DMS 273 (cell line): ENCODE results near the gene VEGFB.
A peak's percentile ranks its signal among the peaks of the same experiment; 100 is the strongest.

Experiments used
- DNase-seq: peaks from one replicate; lab custom pipeline; 2025; ENCODE audit not compliant: unreplicated experiment; lab: John Stamatoyannopoulos, UW

Gene VEGFB

GRCh38 chr11:64210301-64211020 is 23.9 kb upstream of the VEGFB start:
- DNase-seq, result peak; percentile 86

- no peak for DNase-seq
Measured at GRCh38 chr11:64211181-64211872, 23.1 kb upstream of the VEGFB start.

- DNase-seq, result no peak
Measured at GRCh38 chr11:64216879-64217278, 17.5 kb upstream of the VEGFB start.

DNA sequence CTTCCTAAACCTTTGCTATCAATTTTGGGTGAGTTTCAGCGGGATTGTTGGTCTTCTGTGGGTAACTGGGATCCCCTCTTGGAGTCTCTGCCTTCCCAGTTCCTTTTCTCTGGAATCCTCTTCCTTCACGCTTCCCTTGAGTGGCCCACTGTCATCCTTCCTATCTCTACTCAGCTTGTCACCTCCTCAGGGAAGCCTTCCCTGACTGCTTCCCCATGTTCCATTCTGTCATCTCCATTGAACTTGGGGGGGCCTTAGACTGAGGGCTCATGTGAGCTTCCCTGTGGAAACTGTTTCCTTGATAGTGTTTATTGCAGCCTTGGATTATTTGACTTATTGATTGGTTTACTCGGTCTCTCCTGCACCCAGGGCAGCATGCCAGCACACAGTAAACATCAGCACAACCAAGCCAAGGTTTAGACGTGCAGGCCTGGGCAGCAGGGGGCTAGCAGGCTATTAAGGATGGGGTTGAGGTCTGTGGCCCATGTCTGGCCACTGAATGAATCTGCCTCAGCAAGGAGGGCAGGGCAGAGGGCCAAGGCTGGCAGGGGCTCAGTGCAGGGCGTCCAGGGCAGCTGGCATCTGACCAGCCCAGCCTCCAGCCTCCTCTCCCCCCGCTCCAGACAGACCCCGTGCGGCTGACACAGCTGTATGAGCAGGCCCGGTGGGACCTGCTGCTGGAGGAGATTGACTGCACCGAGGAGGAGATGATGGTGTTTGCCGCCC is 15.6 kb upstream of the VEGFB start:
- no peak for DNase-seq

DNA sequence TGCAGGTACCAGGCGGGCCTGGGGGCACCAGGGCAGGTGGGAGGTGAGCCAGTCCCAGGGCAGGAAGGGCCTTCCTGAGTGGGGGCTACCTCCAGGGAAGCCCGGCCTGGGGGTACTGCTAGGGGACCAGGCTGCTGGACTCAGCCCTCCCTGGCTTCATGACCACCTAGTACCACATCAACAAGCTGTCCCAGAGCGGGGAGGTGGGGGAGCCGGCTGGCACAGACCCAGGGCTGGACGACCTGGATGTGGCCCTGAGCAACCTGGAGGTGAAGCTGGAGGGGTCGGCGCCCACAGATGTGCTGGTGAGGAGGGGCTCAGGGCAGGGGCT is 15.1 kb upstream of the VEGFB start:
- no peak for DNase-seq

- DNase-seq, result no peak
Measured at GRCh38 chr11:64219755-64220154, 14.6 kb upstream of the VEGFB start.

DNA sequence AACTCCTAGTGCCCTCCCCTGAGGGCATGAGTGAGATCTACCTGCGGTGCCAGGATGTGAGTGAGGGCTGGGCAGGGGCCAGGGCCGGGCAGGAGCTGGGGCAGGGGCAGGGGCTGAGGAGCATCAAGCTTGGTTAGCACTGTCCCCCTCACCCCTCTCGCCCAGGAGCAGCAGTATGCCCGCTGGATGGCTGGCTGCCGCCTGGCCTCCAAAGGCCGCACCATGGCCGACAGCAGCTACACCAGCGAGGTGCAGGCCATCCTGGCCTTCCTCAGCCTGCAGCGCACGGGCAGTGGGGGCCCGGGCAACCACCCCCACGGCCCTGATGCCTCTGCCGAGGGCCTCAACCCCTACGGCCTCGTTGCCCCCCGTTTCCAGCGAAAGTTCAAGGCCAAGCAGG is 14.1 kb upstream of the VEGFB start:
- DNase-seq, result no peak

- no peak for DNase-seq
Measured at GRCh38 chr11:64220798-64221197, 13.6 kb upstream of the VEGFB start.

DNA sequence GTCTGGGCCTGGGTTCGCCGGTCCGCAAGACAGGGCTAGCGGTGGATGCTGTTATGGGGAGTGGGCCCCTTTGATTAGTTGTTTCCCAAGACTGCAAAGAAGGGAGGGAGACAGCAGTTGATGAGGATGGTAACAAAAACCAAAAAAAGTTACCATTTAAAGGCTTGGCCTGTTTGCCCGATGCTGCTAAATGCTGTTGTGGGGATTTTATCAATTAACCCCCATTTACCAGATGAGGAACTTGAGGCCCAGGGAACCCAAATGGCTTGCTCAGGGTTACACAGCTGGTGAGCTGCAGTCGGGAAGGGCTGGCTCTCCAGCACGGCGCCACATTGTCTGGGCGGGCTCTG is 11.8 kb upstream of the VEGFB start:
- DNase-seq, result peak; percentile 77

GRCh38 chr11:64223001-64223651 is 11.3 kb upstream of the VEGFB start:
- DNase-seq, result peak; percentile 52

DNA sequence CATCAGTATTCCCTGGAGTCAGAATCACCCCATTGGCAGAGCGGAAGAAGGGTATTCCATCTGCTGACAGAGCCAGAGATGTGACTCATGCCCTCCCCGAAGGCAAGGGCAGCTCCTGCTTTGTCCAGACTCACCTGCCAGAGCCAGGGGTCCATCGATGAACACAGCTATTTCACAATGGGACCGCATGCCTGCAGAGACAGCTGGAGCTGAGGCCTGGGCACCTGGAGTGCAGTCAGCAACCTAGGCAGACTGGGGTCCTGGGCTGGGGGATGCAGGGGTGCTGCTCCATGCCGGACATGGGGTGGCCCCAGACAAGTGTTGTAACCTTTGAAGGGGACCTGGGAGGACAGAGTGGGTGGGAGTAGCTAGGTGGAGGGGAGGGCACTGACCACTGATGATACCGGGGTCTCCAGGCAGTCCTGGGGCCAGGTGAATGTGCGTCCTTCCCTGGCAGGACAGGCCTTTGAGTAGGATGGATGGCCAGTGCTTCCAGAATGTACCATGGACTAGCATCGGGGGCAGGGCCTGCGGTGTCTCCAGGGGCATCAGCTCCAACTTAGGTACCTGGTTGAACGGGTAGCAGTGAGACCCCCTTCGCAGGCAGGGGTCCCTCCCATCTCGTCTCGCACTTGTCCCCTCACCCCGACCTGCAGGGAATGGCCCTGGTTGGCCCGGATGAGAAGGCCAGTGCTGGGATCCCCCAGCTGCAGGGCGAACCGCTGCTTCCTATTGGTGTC is 10.1 kb upstream of the VEGFB start:
- no peak for DNase-seq

DNA sequence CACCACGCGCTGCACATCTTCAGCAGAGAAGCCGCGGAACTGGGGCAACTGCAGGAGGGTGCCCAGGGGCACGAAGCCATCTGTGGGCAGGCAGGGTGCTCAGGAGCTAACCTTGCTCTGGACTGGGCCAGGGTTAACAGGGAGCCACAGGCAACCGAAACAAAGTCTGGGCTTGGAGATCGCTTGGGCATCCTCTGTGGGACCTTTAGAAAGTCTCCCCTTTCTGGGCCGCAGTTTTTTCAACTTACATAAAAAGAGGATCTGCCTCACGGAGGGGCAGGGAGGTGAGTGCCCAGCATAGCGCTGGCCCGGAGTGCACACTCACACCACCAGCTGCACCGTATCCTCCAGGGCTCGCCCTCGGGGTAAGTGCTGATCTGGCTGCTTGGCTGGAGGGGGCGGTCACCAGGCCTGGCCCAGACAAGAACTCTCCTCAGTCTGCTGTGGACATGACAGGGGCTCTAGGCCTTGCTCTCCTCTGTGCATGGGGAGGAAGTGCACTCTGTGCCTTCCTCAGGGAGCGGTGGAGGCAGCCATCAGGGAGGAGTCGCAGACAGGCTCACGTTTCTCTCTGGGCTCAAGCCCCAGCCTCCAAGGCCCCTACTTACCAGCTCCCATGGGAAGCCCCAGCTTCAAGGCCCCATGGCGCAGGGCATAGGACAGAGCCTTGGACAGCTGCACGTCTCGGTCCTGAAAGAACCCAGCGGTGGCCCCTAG is 9.3 kb upstream of the VEGFB start:
- DNase-seq, result no peak

DNA sequence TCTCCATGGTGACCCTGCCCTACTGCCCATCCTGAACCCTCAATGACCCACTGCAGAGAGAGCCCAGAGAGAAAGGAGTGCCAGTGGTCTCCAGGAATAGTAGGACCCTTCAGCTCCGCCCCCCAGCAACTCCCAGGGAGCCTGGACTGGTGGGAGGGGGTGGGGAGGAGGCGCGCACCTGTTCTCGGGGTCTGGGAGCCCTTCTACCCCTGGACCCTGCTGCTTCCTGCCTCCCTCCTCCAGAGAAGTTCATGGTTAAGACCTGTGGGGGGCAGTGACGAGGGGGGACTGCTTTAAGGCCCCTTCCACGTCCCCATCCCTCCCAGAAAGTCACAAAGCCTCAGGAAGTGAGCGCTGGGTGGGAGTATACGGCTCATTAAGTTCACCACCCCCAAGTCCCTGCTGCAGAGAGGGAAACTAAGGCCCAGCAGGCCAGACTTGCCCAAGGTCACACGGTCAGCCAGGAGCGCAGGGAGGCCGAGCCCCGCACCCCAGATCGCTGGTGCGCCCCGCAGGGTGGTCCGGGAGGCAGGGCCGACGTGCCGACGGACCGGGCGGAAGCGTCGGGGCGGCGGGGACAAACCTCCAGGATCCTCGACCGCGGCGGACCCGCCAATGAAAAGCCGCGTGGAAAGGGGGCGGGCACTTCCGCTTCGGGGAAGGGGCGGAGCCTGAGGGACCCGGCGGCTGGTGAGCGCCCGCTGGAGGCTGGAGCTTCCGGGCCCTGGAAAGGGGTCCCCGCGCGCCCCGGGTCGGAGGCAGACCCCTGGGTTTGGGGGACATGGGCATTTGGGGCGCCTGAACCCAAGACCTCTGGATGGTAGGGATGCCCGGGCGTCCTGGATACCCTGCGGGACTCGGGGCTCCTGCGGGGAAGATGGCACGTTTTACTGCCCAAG is 8.5 kb upstream of the VEGFB start, which contains the start of the genes NUDT22 and TRPT1:
TSS of gene NUDT22 (plus strand) at position 667 of the 899 bp plus-strand sequence. CDS start 379 bp downstream, outside the sequence.
TSS of gene TRPT1 (minus strand) at position 579 of the 899 bp plus-strand sequence. CDS start at position 253, 326 bp downstream.
- DNase-seq, result peak; percentile 89

DNA sequence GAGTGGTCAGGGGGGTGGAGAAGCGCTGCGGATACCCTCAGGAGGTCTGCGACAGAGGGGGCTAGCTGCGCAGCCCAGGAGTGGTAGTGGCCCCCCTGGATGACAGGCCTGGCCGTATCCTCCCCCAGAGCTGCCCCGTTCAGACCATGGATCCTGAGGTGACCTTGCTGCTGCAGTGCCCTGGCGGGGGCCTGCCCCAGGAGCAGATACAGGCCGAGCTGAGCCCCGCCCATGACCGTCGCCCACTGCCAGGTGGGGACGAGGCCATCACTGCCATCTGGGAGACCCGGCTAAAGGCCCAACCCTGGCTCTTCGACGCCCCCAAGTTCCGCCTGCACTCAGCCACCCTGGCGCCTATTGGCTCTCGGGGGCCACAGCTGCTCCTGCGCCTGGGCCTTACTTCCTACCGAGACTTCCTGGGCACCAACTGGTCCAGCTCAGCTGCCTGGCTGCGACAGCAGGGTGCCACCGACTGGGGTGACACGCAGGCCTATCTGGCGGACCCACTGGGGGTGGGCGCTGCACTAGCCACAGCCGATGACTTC is 7.8 kb upstream of the VEGFB start:
- DNase-seq, result peak; percentile 61

GRCh38 chr11:64227405-64227956 is 6.9 kb upstream of the VEGFB start:
- peak; percentile 43 for DNase-seq

- no peak for DNase-seq
Measured at GRCh38 chr11:64229090-64229743, 5.2 kb upstream of the VEGFB start.

- DNase-seq, result no peak
Measured at GRCh38 chr11:64229744-64230170, 4.6 kb upstream of the VEGFB start.
